Erythroblast (primary cell): ENCODE data around the gene TMEM108.

Experiments used
- DNase-seq, 2 experiments: peaks; one replicate each; lab custom pipeline; 2025; lab: John Stamatoyannopoulos, UW
- GATA1 ChIP-seq: IDR thresholded peaks from 2 replicates; pipeline ENCODE4 v1.6.1; 2011; ENCODE audit warnings: low read depth, mild to moderate bottlenecking, control low read depth, low read length, moderate library complexity
- POLR2A ChIP-seq: IDR thresholded peaks from 2 replicates; pipeline ENCODE4 v1.6.1; 2011; ENCODE audit warnings: mild to moderate bottlenecking, low read length

The TMEM108 gene

GRCh38 chr3:133404920-133405319 is 366.7 kb downstream of the TMEM108 start:
- no peak for DNase-seq
- TF ChIP-seq POLR2A (no peak), GATA1 (no peak)

DNA sequence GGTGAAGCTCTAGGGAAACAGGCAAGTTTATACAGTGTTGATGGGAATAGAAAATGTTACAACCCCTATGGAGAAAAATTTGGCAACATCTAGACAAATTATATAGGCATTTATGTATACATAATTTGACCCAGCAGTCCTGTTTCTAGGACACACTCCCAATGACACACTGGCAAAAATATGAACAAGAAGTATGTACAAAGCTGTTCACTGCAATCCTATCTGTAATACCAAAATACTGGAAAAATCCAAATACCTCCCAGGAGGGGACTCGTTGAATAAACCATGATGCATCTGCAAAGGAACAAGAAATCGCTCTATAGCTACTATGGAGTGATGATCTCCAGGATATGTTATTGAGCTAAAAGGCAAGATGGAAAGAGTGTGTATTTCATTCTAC is 370.2 kb downstream of the TMEM108 start:
- no peak for DNase-seq
- no peak for TF ChIP-seq GATA1
- TF ChIP-seq POLR2A = no peak

GRCh38 chr3:133408961-133409360 is 370.8 kb downstream of the TMEM108 start:
- no peak for DNase-seq
- TF ChIP-seq POLR2A (no peak), GATA1 (no peak)

- TF ChIP-seq GATA1 = no peak
- TF ChIP-seq POLR2A = no peak
- DNase-seq = no peak
Observed at GRCh38 chr3:133410191-133410892, 372.2 kb downstream of the TMEM108 start.

- TF ChIP-seq POLR2A (no peak), GATA1 (no peak)
- DNase-seq = no peak
Observed at GRCh38 chr3:133412183-133413132, 374.3 kb downstream of the TMEM108 start.

DNA sequence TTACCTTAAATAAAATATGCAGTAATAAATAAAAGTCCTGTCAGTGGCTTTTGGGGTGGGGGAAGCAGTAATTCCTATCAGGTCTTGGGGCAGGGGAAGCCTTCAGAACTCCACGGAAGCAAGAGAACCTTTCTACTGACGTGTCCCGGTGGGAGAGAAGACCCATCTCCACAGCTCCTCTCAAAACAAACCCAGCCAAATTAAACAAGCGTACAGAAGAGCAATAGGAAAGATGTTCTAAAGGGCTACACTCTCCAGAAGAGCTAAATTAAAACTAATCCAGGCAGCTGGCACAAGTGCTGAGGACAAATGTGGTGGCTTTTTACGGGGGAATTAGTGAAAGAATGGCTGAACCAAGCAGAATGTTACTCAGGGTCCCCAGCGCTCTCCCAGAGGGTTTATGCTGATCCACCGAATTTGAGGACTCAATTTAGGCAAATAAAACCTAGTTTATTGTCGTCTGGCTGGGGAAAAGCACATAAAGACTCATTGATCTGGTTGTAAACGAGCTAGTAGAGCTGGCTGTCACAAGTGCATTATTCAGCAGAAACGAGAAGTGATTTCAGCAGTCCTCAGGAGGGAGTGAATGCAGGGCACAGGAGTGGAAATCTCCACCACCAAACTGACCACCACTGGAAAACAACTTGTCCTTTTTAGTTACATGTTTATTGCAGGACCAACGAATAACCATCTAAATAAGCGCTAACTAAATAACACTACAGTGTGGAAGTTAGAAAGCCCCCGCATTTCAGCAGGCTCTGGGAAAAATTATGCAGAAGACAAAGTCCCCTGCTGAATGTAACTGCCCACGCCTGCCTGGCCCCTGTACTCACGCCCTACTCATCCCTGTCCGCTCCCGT is 375.2 kb downstream of the TMEM108 start:
- peak; percentile 21 to 46 for DNase-seq
- no peak for TF ChIP-seq POLR2A
- TF ChIP-seq GATA1 = no peak

DNA sequence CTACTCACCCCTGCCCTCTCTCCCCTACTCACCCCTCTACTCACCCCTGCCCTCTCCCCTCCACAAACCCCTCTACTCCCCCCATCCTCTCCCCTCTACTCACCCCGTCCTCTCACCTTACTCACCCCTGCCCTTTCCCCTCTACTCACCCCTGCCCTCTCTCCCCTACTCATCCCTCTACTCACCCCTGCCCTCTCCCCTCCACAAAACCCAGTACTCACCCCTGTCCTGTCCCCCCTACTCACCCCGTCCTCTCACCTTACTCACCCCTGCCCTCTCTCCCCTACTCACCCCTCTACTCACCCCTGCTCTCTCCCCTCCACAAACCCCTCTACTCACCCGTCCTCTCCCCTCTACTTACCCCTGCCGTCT is 375.8 kb downstream of the TMEM108 start:
- no peak for DNase-seq
- TF ChIP-seq GATA1 = no peak
- TF ChIP-seq POLR2A = no peak

DNA sequence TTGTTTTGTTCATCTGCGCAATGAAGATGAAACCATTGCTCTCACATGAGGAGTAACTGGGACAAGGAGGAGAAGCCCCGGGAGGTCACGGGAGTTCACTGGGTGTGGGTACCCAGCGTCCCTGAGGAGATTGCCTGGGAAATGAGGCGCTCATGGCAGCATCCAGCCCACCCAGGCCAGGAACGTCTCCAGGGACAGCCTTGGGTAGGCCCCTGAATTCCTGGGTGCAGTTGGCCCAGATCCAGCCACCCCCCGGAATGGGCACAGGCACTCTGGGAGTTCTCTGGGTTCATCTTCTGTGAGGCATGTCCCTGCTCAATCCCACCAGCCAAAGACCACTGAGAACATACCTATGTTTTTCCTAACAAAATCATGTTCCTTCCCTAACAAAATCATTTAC is 380.2 kb downstream of the TMEM108 start:
- TF ChIP-seq GATA1 (no peak), POLR2A (no peak)
- no peak for DNase-seq

DNA sequence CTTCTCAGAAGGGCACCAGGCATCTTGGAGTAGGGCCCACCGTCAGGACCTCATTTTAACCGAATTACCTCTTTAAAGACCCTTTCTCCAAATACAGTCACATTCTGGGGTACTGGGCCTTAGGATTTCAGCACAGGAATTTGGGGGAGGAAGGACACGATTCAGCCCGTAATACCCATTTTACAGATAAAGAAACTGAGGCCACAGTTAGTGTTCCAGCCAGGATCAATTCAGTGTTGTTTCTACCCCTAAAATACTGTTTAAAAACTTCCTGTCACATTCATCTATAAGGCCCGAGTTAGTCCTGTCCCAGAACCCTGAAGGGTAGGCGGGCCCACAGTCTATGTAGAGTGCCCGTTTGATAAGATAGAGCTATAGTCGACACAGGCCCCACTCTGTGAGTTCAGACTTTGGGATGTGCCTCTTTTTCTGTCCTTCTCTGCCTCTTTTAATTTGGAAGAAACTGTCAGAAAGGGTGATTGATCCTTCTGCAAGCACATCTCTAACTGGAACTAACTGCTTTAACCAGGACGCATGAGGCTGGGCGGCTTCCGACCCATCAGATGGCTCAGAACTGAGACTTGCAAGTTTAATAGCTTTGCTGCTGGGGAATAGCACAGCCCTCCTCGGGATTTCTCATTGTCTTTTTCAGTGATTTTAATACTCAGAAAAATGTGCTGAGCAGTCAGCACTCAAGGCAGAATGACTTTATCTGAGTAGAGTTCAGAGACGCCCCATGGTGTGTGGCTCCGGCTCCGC is 381.1 kb downstream of the TMEM108 start:
- TF ChIP-seq POLR2A = no peak
- no peak for TF ChIP-seq GATA1
- no peak for DNase-seq

DNA sequence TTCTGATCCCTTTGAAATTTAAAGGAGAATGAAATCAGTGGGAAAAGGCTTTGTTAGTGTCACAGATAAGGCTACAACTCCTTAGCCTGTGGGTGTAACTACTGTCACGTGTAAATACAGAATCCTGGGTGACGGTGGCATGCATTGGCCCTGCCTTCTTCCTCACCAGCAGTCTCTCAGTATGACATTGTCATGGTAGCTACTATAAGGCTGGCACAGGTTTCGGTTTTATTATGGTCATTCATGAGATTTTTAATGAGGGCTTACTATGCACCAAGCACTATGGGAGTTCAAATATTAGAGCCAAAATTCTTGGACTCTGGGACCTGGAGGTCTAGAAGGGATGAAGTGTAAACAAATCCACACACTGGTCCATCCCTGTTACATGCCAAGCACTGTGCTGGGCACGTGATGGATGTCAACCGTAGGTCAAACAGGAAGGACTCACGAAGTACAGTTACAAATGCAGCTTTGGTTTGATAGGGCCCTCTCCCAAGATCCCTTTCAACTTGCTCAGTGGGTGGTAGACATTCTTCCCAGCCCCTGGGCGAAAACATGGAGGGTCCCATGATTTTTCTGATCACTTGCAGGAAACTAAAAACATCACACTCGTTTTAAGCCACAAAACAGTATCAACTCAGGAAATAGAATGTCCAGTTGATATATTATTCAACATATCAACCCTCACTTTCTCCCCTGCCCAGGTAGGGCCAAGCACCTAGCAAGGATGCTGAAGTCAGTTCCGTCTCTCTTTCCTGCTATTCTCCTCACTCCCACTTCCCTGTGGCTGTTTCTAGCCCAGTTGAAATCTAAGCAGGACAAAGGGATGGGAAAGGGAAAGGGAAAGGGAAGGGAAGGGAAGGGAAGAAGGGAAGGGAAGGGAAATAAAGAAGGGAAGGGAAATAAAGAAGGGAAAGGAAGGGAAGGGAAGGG is 387.0 kb downstream of the TMEM108 start:
- no peak for DNase-seq
- TF ChIP-seq POLR2A = no peak
- no peak for TF ChIP-seq GATA1

- no peak for TF ChIP-seq GATA1
- no peak for TF ChIP-seq POLR2A
- DNase-seq = no peak
Observed at GRCh38 chr3:133425898-133426297, 387.7 kb downstream of the TMEM108 start.

- no peak for DNase-seq
- TF ChIP-seq POLR2A (no peak), GATA1 (no peak)
Observed at GRCh38 chr3:133426721-133427120, 388.5 kb downstream of the TMEM108 start.
